Islet of Langerhans (tissue), 1 donor: ENCODE measurements around the gene RNF40.

Experiments used
- FAIRE-seq: peaks from one replicate; lab custom pipeline; 2011; peaks lifted over from hg19 to GRCh38; lab: Jason Lieb, UNC

RNF40 gene

DNA sequence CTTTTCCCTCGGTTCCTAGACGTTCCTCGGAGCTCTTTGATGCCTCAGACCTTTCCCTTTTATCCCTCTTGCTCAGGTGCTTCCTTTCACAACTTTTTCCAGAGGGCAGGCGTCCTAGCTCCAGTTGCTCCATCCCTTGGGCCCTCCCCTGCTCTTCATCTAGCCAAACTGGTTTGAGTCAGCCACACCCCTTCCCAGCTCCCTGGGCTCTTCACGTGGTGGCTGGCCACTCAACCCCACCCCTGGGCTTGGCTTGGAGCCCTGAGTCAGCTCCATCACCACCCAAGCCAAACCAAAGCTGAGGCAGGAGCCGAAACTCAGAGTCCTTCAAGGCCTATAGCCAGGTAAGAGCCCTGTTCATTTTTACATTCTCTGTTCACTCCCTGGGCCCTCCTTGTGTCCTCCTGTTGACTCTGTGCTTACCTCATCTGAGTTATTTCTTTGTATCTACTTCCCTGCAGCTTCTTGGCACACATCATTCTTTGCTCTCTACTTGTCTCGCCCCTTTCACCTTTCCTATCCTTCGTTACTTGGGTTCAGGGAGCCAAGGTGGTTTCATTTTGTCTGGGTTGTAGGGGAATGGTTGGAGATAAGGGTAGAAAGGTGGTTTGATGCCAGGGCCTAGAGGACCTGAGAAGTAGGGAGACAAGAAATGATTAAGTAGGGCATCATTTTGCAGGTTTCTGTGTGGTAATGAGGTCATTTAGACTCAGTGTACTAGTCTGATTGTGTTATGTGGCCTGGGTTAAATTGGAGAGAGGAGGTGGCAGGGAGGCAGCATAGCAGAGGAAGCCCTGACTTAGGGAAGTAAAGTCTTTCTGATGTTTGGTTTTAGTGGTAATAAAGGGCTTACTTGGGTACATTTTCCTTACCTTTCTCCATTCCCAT lies 21.5 kb upstream of the RNF40 start:
- no peak for FAIRE-seq

DNA sequence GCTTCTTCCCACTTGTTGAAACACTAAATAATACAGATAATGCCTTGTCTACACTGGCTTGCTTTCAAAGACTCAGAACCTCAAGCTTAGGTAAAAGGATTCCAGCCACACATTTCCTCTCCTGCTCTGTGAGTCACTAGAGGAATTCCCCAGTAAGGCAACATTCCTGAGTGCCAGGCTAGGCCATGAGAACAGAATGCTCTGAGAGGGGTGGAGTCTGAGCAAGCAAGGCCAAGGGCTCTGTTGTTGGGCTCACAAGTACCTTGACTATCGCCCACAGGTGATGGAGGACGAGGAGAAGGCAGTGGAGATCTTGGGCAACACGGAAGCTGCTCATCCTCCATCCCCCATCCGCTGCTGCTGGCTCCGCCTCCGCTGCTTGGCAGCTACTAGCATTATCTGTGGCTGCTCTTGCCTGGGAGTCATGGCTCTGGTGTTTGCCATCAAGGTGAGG lies 20.6 kb upstream of the RNF40 start:
- no peak for FAIRE-seq

DNA sequence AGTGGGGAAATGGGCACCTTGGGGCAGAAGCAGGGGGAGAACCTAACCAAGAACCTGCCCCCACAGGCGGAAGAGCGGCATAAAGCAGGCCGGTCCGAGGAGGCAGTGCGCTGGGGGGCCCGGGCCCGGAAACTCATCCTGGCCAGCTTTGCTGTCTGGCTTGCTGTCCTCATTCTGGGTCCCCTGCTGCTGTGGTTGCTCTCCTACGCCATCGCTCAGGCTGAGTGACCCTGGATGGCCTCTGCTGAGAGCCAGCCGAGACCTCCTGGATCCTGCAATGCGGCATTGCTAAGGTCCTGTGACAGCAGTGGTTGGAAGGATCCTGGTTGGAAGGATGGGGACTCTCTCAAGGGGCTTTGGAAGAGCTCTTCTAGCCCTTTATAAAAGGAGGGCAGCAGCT lies 18.4 kb upstream of the RNF40 start:
- no peak for FAIRE-seq

DNA sequence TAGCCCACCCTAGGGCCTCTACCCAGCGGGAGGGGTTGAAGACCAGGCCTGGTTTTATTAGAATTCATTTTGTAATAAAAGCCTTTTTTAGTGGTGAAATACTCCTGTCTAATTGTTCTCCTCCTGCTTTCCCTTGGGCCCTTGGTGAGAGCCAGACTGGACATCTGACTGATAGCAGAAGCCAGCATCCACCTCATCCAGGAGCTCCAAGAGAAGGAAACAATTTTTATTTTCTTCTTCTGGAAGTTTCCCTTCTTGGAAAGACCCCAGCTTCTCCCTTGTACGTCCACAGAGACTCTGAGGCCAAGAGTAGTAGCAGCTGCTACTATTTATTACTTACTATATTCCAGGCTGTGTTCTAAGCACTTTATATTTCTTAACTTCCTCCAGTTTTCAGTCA lies 17.9 kb upstream of the RNF40 start:
- no peak for FAIRE-seq

DNA sequence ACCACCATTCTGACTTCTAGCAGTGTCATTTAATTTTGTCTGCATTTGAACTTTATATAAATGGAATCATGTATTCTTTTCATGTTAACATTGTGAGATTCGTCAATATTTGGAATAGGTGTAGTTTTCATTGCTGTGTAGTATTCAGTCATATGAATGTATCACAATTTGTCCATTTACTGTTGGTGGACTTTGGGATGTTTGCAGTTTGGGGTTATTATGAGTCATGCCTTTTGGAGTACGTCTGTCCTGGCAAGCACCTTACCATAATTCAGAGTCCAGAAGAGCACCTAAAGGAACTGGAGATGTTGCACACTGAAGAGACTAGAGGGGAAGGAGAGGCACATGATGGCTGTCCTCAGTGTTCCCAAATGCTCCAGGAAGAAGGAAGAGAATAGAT lies 17.0 kb upstream of the RNF40 start:
- no peak for FAIRE-seq

DNA sequence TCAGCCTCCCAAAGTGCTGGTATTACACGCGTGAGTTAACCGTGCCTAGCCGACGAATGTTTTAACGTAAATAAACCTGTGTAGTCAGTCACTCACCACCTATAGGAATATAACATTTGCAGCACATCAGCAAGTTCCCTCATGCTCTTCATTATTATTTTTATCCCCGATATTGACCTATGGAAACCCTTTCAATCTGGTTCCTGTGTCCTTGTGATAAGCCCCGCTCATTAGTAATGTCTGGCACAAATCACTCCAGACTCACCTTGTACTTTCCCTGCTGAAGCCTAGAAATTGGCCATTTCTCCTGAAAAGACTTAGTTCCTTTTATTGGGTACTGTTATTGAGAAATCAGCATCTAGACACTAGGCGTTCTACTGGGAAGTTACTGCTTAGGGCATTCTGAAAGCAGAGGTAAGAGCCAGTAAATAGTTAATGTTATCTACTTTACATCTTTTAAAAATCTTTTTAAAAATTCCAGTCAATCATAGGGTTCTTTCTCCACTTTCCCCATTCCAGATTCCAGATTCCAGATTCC lies 15.4 kb upstream of the RNF40 start:
- no peak for FAIRE-seq

DNA sequence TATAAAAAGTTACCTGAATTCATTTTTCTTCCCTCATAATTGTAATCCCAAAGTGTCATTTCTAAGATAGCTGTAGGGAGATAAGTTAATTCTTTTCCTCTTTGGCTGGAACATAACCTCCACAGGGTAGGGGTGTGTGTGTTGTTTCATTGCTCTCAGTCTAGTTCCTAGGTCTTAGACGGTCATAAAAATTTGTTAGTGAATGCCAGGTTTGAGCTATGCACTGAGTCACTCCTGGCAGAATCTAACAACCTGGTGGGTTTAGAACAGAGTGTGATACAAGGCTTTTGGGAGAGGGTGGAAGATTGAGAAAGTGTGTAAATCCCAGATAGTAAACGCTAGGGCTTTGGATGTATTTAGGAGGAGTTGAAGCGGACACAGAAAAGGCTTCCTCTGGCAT lies 14.8 kb upstream of the RNF40 start:
- no peak for FAIRE-seq

DNA sequence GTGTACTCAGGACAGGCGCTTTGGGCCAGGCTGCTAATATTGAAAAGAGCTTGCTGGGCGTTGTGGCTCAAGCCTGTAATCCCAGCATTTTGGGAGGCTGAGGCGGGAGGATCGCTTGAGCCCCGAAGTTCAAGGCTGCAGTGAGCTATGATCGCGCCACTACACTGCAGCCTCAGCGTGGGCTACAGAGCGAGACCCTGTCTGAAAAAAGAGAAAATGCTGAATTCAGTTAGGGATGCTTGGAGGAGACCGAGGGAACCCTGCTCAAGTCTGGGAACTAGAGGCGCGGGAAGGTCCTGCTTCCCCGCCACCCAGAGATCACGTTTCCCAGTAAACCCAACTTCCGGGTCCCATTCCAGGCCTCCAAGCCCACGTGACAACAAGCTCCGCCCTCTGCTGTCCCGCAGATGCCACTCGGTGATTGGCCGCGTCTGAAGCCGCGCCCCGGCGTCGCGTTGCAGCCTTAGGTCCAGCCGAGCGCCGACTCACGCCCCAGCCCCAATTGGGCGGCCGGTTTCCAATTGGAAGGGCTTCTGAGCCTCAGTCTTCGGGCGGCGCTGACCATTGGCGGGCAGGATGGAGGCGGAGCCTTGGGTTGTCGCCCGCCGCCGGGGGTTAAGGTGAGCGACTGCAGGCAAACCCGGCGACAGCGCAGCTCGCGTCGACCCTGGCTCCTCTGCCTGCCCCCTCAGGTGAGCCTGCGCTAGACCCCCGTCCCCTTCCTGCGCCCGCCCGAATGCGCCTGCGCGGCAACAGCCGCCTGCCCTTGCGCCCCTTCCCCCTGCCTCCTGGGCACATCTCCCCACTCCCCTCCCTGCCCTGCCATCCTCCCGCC lies 14.1 kb upstream of the RNF40 start, which contains the start of gene PHKG2:
Gene PHKG2 (plus strand): TSS at position 627 of the 835 bp plus-strand sequence. CDS start 396 bp downstream, outside the sequence.
- FAIRE-seq: peak; percentile 74

DNA sequence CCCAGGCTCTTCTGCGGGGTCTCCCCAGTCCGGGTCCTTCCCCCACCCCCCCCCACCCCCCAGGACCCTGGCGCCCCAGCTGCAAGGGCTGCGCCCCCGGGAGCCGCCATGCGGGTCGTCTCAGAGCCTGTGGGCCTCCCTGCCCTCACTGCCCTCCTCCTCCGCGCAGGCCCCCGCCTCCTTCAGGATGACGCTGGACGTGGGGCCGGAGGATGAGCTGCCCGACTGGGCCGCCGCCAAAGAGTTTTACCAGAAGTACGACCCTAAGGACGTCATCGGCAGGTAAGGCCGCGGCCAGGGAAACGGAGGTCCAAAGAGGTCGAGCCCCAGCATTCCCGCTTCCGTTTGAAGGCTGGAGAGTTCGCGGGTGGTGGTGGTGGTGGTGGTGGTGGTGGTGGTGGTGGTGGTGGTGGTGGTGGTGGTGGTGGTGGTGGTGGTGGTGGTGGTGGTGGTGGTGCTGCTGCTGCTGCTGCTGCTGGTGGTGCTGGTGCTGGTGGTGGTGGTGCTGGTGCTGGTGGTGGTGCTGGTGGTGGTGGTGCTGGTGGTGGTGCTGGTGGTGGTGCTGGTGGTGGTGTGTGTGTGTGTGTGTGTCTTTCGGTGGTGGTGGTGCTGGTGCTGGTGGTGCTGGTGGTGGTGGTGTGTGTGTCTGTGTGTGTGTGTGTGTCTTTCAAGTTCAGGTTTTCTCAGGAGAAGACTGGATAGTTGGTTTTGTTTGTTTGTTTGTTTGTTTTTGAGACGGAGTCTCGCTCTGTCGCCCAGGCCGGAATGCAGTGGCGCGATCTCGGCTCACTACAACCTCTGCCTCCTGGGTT lies 13.3 kb upstream of the RNF40 start:
- no peak for FAIRE-seq

DNA sequence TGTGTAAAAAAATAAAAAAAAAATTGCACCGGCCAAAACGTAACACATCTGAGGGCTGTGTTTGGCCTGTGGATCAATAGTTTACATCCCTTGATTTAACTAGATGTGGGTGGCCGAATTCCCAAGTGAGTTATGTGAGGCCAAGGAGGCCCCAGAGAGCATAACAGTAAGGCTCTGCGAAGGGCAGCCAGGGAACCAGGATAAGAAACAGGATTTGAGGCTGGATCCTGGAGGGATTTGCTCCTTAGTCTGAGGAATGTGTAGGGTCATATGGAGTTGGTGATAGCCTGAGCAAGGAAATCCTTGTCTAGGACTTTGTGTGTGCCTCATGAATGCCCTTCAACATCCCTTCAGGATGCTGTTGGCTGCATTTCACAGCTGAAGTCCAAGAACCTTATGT lies 11.9 kb upstream of the RNF40 start:
- FAIRE-seq: no peak

DNA sequence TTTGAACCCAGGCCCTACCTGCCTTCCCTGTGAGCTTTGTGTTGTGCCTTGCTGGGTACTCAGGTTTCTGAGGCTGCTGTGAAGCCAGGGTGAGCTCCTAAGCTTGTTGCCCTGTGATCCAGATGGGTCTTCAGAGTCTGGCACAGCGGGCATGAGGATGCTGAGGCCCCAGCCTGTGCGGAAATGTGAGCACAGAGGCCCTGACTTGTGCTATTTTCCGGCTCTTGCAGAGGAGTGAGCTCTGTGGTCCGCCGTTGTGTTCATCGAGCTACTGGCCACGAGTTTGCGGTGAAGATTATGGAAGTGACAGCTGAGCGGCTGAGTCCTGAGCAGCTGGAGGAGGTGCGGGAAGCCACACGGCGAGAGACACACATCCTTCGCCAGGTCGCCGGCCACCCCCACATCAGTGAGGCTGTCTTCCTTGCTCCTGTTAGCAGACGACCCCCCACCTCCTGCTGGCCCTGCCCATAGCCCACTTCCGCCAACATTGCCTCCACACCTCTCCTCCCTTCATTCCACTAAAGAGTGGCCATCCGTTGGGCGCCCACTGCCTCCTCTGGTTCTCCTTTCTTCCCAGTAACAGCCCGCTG lies 11.2 kb upstream of the RNF40 start:
- no peak for FAIRE-seq

DNA sequence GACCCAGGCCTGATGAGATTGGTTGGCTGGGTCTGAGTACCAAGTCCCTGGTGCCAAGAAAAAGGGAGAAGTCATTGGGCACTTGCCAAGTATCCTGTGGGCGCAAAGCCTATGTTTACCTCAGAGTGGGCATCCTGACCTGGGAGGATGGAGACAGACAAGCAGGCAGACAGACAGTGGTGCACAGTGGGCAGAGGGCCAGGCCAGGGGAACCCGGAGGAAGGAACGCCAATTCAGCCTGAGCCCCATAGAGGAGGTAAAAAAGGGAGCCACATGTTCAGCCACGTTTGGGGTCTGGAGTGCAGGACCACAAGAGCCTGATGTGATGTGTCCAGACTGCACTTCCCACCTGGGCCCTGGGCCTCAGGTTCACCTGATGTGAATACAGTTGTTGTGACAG lies 8.5 kb upstream of the RNF40 start:
- no peak for FAIRE-seq

DNA sequence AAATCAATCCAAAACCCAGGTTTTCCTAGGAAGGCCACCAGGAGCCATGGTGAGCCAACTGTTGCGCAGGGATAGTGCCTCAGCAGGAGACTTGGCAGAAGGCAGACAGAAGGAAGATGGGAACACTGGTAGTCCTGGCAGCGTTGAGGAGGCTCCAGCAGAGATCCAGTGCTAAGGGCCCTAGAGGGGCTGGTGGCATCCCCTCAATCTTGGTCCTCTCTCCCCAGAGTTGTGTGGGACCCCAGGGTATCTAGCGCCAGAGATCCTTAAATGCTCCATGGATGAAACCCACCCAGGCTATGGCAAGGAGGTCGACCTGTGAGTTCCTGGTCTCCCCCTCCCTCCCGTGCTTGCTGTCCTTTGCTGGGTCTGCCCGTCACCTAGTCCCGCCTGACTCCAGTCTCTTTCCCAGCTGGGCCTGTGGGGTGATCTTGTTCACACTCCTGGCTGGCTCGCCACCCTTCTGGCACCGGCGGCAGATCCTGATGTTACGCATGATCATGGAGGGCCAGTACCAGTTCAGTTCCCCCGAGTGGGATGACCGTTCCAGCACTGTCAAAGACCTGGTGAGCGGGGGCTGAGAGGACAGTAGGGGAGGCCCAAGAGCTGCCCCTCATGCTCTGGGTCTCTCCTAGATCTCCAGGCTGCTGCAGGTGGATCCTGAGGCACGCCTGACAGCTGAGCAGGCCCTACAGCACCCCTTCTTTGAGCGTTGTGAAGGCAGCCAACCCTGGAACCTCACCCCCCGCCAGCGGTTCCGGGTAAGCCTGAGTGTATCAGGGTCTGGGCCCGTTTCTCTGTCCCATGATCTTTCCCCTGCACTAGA lies 6.0 kb upstream of the RNF40 start:
- no peak for FAIRE-seq

DNA sequence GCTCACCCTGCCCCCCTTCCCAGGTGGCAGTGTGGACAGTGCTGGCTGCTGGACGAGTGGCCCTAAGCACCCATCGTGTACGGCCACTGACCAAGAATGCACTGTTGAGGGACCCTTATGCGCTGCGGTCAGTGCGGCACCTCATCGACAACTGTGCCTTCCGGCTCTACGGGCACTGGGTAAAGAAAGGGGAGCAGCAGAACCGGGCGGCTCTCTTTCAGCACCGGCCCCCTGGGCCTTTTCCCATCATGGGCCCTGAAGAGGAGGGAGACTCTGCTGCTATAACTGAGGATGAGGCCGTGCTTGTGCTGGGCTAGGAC lies 5.4 kb upstream of the RNF40 start:
- FAIRE-seq: no peak

DNA sequence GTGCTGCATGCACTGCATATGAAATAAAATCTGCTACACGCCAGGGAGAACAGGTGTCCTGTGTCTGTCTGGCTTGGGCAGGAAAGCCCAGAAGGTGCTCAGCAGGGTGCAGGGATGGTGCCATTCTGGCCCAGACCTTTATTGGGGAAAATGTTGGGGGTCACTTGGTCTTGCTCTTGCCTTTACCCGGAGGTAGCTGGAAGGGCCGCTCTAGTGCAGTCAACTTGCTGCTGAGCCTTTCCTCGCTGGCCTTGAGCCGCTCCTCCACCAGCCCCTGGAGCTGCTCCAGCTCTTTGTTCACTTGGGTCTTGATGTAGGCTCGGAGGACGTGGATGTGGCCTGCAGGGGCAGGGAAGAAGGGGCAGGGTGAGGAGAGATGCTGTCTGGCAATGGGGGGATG lies 4.8 kb upstream of the RNF40 start:
- no peak for FAIRE-seq

DNA sequence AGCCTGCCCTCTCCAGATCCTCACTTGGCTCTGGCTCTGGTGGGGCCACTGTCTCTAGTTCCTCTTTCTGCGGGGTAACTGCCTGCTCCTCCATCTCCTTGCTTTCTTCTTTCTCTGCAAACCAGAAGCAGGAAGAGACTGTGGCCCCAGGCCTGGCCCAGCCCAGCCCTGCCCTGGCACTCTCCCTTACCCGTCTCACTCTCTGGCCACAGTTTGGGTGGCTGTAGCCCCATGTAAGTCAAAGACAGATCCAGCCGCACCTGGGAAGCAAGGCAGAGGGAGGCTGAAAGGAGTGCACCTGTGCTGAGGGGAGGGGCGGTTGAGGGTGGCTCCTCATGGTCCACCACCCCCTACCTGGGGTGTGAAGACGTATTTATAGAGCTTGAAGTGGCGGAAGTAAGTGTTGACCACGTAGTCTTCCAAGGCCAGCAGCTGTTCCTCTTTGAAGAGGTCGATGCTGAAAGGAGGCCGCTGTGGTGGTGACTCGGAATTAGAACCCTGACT lies 3.1 kb upstream of the RNF40 start:
- no peak for FAIRE-seq

DNA sequence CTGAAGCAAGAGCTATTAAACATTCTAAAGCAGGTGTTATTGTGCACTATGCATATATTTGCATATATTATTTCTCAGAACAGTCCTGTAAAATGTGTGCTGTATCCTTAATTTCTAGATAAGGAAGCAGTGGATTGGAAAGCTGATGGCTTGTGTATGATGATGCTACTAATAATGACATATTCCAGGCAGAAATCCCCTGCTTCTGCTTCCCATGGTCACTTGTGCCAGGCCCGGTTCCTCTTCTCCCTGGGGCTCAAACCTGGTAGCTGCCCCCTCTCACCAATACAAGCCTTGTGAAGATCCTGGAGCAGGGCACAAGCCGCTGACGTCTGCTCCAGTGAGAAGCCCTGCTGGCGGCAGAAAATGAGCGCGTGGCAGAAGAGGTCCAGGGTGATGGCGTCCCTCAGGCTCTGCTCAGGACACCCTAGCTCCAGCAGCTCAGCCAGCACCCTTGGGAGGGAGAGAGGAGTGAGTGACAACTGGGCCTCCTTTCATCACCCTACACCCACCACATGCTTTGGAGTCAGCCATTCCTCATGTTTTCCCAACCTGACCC lies 2.0 kb upstream of the RNF40 start:
- no peak for FAIRE-seq

DNA sequence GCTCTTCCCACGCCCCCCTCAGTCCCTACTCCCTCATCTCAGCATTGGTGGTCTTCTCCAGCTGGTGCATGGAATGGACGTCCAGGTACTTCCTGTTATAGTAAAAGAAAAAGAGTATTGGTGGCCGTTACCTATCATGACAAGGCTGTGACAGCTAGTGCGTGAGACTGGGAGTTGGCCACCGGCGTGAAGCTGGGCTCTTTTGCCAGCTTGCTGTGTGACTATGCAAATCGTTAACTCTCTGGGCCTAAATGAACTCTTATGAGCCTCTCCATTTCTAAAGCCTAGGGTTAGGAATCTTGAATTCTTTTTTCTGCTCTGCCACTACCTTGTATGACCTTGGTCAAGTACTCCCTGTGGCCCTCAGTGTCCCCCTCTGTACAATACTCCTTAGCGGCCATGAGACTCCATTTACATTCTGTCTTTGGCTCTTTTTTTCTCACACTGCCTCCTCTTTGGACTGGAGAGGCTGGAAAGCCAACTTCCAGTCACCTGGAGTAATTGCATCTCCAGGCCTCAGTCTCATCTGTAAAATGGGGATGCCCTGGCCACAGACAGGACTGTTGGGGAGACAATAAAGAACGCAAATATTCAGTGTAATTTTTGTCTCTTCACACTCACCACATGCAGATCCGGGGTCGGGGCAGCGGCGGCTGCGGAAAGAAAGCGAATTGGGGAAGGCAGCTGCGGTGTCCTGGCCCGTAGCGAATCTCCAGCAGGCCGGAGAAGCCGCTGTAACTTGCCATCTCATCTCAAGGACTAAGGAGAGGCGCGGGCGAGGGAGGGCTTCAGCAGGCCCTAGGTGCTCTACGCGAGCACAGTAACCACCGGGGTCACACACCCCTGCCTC lies 1.3 kb upstream of the RNF40 start:
- no peak for FAIRE-seq

DNA sequence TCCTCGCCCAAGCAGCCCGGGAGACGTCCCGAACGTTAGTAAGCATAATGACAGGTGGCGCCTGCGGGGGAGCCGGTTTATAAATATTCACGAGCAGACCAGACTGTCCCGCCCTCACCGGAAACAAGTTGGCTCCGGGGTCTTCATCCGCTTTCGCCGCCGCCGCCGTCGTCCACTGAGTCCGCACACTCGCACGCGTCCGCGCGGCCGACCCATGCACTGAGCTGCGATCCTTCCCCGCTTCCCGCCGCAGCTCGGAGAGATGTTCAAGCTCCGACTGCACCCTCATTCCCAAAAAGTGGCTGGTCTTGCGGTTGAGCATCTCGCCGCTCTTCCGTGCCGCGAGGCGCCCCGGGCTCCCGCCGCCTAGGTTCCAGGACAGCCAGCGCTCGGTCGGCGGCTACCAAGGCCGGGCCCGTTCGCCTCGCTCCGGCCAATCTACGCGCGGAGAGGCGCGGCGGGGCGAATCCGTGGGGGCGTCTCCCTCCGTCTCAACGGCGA lies 645 bp upstream of the RNF40 start:
- no peak for FAIRE-seq
